C4-2B (cell line): ENCODE measurements around the gene MEIS2.

ENCODE experiments used
- ZFX ChIP-seq: fragments of 450-650 bp; IDR thresholded peaks from 2 replicates; pipeline ENCODE4 v1.6.1; 2017
- TF ChIP-seq, protein P1 (sequence below): fragments of 450-650 bp; conservative IDR thresholded peaks from 2 replicates; pipeline ENCODE4 v1.5.1; 2017; ENCODE audit warnings: mild to moderate bottlenecking

DNA sequence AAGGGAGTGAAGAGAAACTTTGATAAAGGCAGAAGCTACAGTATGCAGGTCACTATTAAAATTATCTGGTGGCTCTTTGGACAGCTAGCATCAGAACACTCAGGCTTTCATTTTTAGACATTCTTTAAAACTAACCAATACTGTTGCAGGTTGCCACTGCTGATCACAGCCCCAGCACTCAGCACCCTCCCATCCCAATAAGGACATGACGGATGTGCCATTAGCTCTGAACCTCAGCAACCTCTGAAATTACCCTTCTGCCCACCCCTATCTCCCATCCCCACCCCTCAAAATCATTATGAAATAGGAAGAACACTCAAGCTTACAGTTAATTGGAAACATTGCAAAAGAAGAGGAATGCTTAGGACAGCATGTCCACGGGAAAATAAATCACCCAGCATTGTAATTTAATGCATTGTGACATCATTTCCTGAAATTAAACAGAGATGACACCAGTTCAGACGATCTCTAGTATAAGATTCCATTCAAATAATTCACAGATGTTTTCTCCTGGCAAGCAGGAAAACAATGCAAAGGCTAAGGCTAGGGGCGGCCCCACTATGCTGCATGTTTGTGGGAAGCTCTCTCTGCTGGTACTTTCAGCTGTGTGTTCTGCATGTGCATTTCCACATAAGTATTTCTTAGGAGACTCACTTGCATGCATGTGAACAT, 71.6 kb downstream of the MEIS2 start:
- TF ChIP-seq, protein P1, sequence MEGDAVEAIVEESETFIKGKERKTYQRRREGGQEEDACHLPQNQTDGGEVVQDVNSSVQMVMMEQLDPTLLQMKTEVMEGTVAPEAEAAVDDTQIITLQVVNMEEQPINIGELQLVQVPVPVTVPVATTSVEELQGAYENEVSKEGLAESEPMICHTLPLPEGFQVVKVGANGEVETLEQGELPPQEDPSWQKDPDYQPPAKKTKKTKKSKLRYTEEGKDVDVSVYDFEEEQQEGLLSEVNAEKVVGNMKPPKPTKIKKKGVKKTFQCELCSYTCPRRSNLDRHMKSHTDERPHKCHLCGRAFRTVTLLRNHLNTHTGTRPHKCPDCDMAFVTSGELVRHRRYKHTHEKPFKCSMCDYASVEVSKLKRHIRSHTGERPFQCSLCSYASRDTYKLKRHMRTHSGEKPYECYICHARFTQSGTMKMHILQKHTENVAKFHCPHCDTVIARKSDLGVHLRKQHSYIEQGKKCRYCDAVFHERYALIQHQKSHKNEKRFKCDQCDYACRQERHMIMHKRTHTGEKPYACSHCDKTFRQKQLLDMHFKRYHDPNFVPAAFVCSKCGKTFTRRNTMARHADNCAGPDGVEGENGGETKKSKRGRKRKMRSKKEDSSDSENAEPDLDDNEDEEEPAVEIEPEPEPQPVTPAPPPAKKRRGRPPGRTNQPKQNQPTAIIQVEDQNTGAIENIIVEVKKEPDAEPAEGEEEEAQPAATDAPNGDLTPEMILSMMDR, result no peak
- TF ChIP-seq ZFX, result no peak
